Neural progenitor cell (in vitro differentiated cells): ENCODE data around the gene SPEF1.

ENCODE experiments used
- CTCF ChIP-seq: fragments of 200-600 bp; sonication (generic); IDR thresholded peaks from 2 replicates; pipeline ENCODE4 v1.5.1; 2017; ENCODE audit warnings: antibody characterized with exemption, mild to moderate bottlenecking
- EZH2 ChIP-seq: fragments of 200-600 bp; sonication (generic); IDR thresholded peaks from 2 replicates; pipeline ENCODE4 v1.6.1; 2017; ENCODE audit warnings: antibody characterized with exemption, mild to moderate bottlenecking, moderate library complexity
- EZH2phosphoT487 ChIP-seq: fragments of 200-600 bp; sonication (generic); IDR thresholded peaks from 2 replicates; pipeline ENCODE4 v1.6.1; 2017; ENCODE audit warnings: antibody characterized with exemption

DNA sequence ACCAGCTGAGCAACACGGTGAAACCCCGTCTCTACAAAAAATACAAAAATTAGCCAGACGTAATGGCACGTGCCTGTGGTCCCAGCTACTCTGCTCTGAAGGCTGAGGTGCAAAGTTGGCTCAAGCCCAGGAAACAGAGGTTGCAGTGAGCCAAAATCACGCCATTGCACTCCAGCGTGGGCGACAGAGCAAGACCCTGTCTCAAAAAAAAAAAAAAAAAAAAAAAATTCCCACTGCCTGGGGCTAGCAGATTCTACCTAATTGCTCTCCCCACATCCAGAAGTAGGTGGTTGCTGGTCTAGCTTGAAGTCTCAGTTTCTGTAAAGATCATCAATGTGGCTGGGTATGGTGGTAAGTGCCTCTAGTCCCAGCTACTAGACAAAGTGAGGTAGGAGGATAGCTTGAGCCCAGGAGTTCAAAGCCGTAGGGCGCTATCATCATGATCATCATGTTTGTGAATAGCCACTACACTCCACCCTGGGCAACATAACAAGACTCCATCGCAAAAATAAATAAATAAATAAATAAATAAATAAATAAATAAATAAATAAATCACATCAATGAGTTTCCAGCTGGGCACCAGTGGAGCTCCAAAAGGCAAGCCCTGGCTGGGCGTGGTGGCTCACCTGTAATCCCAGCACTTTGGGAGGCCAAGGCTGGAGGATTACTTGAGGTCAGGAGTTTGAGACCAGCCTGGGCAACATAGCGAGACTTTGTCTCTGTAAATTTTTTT, 32.8 kb upstream of the SPEF1 start:
- TF ChIP-seq CTCF (no peak), EZH2 (no peak), EZH2phosphoT487 (no peak)
